K562 (cell line): ENCODE measurements around the gene GPR107. TPM values are rescaled to one million over a fixed set of nuclear protein-coding genes. Genes with fewer than 3 reads are reported as not detected.

Source experiments
- CXXC5 ChIP-seq: fragments of 250-450 bp; sonication (Bioruptor Pico); IDR thresholded peaks from 2 replicates; pipeline ENCODE4 v1.8.0; 2022; ENCODE audit warnings: inconsistent platforms, mild to moderate bottlenecking, moderate library complexity
- EZH2 ChIP-seq: IDR thresholded peaks from 2 replicates; pipeline ENCODE4 v1.6.1; 2012; ENCODE audit warnings: low read depth, mild to moderate bottlenecking, inconsistent platforms, low read length, borderline replicate concordance
- IRF2 ChIP-seq: sonication (generic); formaldehyde crosslinking; IDR thresholded peaks from 2 replicates; pipeline ENCODE4 v1.8.1; 2022; ENCODE audit warnings: mild to moderate bottlenecking, missing genetic modification reagents
- JUND ChIP-seq, 2 experiments: IDR thresholded peaks; 2 replicates in 1 of 2; 3 replicates in 1 of 2; pipeline ENCODE4 v1.6.1; 2011; ENCODE audit warnings: borderline replicate concordance in 2 of 2, low read depth in 2 of 2, low read length in 2 of 2, improper control_type of control experiment in 1 of 2, missing biosample characterization in 1 of 2, missing genetic modification characterization in 1 of 2, missing genetic modification reagents in 1 of 2
- KLF16 ChIP-seq: IDR thresholded peaks from 2 replicates; pipeline ENCODE4 v1.6.1; 2016; ENCODE audit warnings: antibody characterized with exemption
- MYNN ChIP-seq, 2 experiments: sonication (generic); formaldehyde crosslinking in 1 of 2; IDR thresholded peaks; 2 replicates each; pipeline versions ENCODE4 v1.5.0 to v1.6.1; 2016 to 2020; ENCODE audit warnings: antibody characterized with exemption in 1 of 2, missing genetic modification reagents in 1 of 2
- NFIC ChIP-seq: fragments of 450-650 bp; IDR thresholded peaks from 2 replicates; pipeline ENCODE4 v1.6.1; 2017; ENCODE audit warnings: mild to moderate bottlenecking, inconsistent platforms
- SIN3B ChIP-seq: fragments of 450-650 bp; IDR thresholded peaks from 2 replicates; pipeline ENCODE4 v1.6.1; 2017; ENCODE audit warnings: low read depth, mild to moderate bottlenecking, moderate library complexity
- TAF15 ChIP-seq: fragments of 200-400 bp; formaldehyde crosslinking; IDR thresholded peaks from 2 replicates; pipeline ENCODE4 v1.6.1; 2017; ENCODE audit warnings: mild to moderate bottlenecking, low read depth, low read length, moderate library complexity
- TCF7 ChIP-seq: sonication (generic); IDR thresholded peaks from 2 replicates; pipeline ENCODE4 v1.6.1; 2016; ENCODE audit warnings: antibody characterized with exemption, borderline replicate concordance
- ZNF407 ChIP-seq: fragments of 450-650 bp; IDR thresholded peaks from 2 replicates; pipeline ENCODE4 v1.6.1; 2016; ENCODE audit warnings: low read depth
- ZNF589 ChIP-seq: fragments of 200-800 bp; sonication (Bioruptor generic); IDR thresholded peaks from 2 replicates; pipeline ENCODE4 v1.6.1; 2016; ENCODE audit warnings: low read depth, missing genetic modification characterization, missing compliant biosample characterization
- polyA plus RNA-seq, 8 experiments: library from polyadenylated mRNA; depleted of rRNA in 4 of 8; stranded (reverse) in 5 of 8; unstranded in 3 of 8; fragments of >200 nt; fragmentation: Nextera tagmentation in 2 of 8; fragmentation: Illumina TruSeq in 1 of 8; extraction: Ambion mirVana in 2 of 8; extraction: Trizol in 1 of 8; gene quantifications; 2 replicates each; pipeline versions ENCODE4 v1.2.1 to v1.2.3, GENCODE V29; 2011 to 2014; ENCODE audit warnings: inconsistent platforms in 1 of 8, missing spikeins in 1 of 8
- total RNA-seq, 7 experiments: library from RNA; depleted of rRNA in 6 of 7; stranded (reverse); fragments of >200 nt in 6 of 7; fragmentation: Illumina TruSeq in 2 of 7; extraction: Trizol in 2 of 7; gene quantifications; 2 replicates each; pipeline versions ENCODE4 v1.2.1 to v1.2.3, GENCODE V29; 2011 to 2021; ENCODE audit warnings: low replicate concordance in 1 of 7
- TF ChIP-seq, protein P1 (sequence below): fragments of 450-650 bp; IDR thresholded peaks from 2 replicates; pipeline ENCODE4 v1.6.1; 2017; ENCODE audit warnings: mild to moderate bottlenecking, moderate library complexity
- TF ChIP-seq, protein P2 (sequence below): fragments of 250-450 bp; sonication (Bioruptor Pico); IDR thresholded peaks from 2 replicates; pipeline ENCODE4 v1.8.0; 2021; ENCODE audit warnings: moderate library complexity, mild to moderate bottlenecking, inconsistent platforms

GPR107 gene
- total and polyA plus RNA-seq, 9 of the 15 experiments (the other 6 are each of a cell fraction or from before 2014, with no cell fraction given): 3.2 to 34.6 (median 14.4) TPM

DNA sequence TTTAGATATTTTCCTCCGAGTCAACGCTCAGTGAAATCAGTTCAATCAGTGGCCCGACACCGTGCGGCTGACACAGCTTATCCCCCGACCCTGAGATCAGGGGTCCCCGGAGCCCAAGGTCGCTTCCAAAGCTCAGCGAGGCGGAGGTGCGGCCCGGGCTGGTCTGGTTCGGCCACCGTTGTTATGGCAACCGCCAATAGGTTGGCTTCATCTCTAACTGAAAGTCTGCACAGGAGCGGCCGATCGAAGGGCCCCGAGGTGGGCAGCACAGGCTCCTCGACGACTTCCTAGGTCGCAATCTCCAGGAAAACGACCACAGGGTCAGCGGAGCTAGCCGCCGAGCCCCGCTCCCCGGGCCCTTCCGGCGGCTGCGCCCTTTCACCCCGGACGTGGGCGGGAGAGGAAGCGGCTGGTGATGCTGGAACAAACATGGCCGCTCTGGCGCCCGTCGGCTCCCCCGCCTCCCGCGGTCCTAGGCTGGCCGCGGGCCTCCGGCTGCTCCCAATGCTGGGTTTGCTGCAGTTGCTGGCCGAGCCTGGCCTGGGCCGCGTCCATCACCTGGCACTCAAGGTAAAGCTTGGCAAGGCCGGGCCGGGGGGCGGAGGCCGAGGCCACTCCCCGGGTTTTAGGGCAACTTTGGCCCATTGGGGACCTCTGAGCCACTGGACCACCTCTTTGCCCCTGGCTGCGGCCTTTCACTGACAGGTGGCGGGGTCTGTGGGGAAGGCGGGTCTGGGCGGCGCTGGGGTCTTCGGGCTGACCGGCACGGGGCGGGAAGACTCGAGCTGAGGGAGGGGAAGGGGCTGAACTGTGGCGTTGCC lies at the start of gene GPR107 (continued):
- TF ChIP-seq ZNF407: peak; percentile 87
- peak; percentile 25; the same call in 1 of the 2 replicates for TF ChIP-seq JUND (IDR thresholded peaks at IDR 0.05; ENCODE audit: borderline replicate concordance, low read depth, low read length)
- TF ChIP-seq JUND (tag; IDR thresholded peaks at IDR 0.05; ENCODE audit: borderline replicate concordance, low read depth, low read length): no peak; the same call in 2 of the 3 replicates
- TF ChIP-seq KLF16: no peak
- TF ChIP-seq, protein P1, sequence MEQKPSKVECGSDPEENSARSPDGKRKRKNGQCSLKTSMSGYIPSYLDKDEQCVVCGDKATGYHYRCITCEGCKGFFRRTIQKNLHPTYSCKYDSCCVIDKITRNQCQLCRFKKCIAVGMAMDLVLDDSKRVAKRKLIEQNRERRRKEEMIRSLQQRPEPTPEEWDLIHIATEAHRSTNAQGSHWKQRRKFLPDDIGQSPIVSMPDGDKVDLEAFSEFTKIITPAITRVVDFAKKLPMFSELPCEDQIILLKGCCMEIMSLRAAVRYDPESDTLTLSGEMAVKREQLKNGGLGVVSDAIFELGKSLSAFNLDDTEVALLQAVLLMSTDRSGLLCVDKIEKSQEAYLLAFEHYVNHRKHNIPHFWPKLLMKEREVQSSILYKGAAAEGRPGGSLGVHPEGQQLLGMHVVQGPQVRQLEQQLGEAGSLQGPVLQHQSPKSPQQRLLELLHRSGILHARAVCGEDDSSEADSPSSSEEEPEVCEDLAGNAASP: no peak
- TF ChIP-seq TAF15: no peak
- TF ChIP-seq IRF2 (CRISPR knock-in tag): no peak
- no peak for TF ChIP-seq TCF7
- TF ChIP-seq, protein P2, sequence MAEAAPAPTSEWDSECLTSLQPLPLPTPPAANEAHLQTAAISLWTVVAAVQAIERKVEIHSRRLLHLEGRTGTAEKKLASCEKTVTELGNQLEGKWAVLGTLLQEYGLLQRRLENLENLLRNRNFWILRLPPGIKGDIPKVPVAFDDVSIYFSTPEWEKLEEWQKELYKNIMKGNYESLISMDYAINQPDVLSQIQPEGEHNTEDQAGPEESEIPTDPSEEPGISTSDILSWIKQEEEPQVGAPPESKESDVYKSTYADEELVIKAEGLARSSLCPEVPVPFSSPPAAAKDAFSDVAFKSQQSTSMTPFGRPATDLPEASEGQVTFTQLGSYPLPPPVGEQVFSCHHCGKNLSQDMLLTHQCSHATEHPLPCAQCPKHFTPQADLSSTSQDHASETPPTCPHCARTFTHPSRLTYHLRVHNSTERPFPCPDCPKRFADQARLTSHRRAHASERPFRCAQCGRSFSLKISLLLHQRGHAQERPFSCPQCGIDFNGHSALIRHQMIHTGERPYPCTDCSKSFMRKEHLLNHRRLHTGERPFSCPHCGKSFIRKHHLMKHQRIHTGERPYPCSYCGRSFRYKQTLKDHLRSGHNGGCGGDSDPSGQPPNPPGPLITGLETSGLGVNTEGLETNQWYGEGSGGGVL: no peak
- no peak for TF ChIP-seq ZNF589
- peak; percentile 81 for TF ChIP-seq CXXC5 (CRISPR knock-in tag)
- peak; percentile 85 for TF ChIP-seq SIN3B
- no peak; the same call in none of the 2 replicates for TF ChIP-seq NFIC
- no peak for TF ChIP-seq MYNN (IDR thresholded peaks at IDR 0.05)
- TF ChIP-seq MYNN (CRISPR knock-in tag; IDR thresholded peaks at IDR 0.05): no peak
- no peak for TF ChIP-seq EZH2
